Measurements from ENCODE around the gene FAM25A.
"Not testable (repeated sequence)": the region's sequence is repeated elsewhere in the genome, so short reads cannot be mapped to it uniquely, and the experiment has no call there.

Gene FAM25A

DNA sequence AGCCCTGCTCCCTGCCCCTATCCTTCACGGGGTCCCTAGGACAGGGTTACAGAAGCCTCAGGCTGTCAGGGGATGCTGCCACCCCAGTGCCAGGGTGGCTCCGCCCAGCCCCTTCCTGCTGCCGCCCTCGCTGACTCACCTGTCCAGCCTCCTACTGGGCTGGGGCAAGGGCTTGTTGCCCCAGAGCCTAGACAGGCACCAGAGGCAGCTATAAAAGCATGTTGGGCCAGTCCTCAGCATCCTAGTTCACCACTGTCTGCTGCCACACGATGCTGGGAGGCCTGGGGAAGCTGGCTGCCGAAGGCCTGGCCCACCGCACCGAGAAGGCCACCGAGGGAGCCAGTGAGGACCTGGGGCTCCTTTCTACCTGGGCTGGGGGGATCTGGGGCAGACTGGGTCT is at the start of gene FAM25A:
Gene FAM25A, plus strand, starts transcription at position 239 of the 400 bp plus-strand sequence. Its CDS starts 31 bp downstream, at position 270.
- not testable (repeated sequence) for DNase-seq (ENCODE audit: low spot score)

- DNase-seq (ENCODE audit: low spot score), result no peak
Observed at GRCh38 chr10:86970982-86971231, 49.2 kb upstream of the FAM25A start.

DNA sequence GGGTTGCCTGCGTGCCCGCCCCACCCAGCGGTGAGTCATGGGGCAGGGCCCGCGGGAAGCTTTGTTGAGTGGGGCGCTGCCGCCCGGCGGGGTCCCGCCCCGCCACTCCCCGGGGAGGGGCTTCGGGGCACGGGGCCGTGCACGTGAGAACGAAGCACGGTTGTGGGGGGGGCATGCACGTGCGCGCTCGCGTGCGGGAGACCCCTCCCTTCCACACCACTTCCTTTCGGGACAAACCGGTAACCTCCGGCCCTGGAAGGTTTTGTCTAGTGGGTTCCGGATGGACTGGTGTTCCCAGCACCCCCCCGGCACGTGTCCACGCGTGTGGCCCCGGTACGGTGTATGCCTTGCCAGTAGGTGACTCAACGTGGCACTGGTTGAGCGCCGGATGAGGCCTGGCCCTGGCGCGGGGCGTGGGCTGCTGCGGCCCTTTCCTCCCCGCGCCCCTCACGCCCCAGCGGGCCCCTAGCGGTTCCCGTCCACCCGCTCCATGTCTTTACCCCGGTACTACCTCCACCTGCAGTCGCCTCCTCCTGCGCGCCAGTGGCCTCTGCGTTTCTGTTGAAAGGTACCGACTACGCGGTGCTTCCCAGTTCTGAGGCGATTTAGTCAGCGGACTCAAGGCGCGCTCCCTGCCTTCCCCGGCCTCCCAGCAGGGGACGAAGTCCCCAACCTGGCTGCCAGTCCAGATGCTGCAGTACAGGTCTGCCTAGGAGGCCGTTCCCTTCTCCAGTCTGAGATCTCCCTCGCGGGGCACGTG is 48.7 kb upstream of the FAM25A start:
- DNase-seq (ENCODE audit: low spot score), result peak; percentile 93

- no peak for DNase-seq (ENCODE audit: low spot score)
Observed at GRCh38 chr10:86972613-86973380, 47.3 kb upstream of the FAM25A start.

GRCh38 chr10:86974484-86974883 is 45.6 kb upstream of the FAM25A start:
- DNase-seq (ENCODE audit: low spot score), result no peak

DNA sequence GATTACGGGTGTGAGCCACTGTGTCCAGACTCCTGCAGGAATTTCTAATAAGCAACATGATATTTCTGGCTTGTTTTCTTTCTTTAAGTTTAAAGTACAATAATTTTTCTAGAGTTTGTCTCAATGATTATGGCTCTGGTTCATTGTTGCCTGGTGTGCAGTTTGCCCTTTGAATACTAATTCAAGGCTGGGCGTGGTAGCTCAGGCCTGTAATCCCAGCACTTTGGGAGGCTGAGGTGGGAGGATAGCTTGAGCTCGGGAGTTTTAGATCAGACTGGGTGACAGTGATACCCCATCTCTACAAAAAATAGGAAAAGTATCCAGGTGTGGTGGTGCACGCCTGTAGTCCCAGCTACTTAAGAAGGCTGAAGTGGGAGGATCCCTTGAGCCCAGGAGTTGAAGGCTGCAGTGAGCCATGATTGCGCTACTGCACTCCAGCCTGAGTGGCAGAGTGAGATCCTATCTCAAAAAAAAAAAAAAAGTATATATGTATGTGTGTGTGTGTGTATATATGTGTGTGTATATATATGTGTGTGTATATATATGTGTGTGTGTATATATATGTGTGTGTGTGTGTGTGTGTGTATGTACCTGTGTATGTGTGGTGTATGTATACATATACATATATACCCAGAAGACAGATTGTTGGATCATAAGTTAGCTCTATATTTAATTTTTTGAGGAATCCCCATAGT is 43.6 kb upstream of the FAM25A start:
- no peak for DNase-seq (ENCODE audit: low spot score)

DNA sequence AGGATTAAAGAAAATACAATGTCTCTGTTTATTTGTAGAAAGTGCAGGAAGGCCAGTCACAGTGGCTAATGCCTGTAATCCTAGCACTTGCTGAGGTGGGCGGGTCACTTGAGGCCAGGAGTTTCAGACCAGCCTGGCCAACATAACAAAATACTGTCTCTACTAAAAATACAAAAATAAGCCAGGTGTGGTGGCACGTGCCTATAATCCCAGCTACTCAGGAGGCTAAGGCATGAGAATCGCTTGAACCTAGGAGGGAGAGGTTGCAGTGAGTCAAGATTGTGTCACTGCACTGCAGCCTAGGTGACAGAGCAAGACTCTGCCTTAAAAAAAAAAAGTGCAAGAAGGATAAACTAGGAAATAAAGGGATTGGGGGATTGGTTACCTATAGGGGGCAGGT is 41.6 kb upstream of the FAM25A start:
- DNase-seq (ENCODE audit: low spot score), result not testable (repeated sequence)

GRCh38 chr10:86979296-86979818 is 40.7 kb upstream of the FAM25A start:
- DNase-seq (ENCODE audit: low spot score), result no peak

DNA sequence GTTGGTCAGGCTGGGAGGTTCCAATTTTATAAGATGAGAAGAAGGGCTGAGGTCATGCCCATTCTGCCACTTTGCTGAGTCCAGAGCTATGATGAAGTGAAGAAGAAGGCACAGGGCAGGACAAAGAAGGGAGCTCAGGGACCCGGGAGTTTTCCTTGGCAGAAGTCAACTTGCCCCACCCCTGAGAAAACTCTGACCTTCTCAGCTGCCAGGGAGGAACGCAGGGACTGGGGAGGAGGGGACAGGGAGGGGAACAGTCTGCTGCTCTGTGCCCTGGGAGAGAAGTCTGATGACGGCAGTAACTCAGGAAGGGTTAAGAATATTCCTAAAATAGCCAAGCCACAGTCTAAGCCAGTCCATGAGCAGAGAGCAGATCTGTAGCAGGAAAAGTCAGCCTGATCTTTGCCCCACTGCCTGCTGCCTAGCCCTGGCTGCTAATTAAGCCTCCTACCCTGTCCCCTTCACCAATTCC is 40.1 kb upstream of the FAM25A start:
- peak; percentile 50 for DNase-seq (ENCODE audit: low spot score)

- DNase-seq (ENCODE audit: low spot score), result not testable (repeated sequence)
Observed at GRCh38 chr10:86981020-86981419, 39.1 kb upstream of the FAM25A start.

GRCh38 chr10:86981716-86982115 is 38.4 kb upstream of the FAM25A start:
- no peak for DNase-seq (ENCODE audit: low spot score)

DNA sequence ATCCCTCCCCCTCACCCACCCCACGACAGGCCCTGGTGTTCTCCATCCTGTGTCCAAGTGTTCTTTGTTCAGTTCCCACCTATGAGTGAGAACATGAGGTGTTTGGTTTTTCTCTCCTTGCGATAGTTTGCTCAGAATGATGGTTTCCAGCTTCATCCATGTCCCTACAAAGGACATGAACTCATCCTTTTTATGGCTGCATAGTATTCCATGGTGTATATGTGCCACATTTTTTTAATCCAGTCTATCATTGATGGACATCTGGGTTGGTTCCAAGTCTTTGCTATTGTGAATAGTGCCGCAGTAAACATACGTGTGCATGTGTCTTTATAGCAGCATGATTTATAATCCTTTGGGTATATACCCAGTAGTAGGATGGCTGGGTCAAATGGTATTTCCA is 35.6 kb upstream of the FAM25A start:
- not testable (repeated sequence) for DNase-seq (ENCODE audit: low spot score)

- no peak for DNase-seq (ENCODE audit: low spot score)
Observed at GRCh38 chr10:86988520-86988919, 31.6 kb upstream of the FAM25A start.

DNA sequence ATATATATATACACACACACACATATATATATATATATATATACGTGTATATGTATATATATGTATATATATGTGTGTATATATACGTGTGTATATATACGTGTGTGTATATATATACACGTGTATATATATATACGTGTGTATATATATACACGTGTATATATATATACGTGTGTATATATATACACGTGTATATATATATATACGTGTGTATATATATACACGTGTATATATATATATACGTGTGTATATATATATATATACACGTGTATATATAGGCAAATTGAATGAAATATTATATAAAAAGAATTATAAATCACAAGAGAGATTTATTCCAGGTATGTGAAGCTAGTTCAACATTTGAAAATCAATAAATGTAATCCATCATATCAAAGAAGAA is 28.7 kb upstream of the FAM25A start:
- DNase-seq (ENCODE audit: low spot score), result not testable (repeated sequence)

GRCh38 chr10:86992456-86992855 is 27.6 kb upstream of the FAM25A start:
- no peak for DNase-seq (ENCODE audit: low spot score)

GRCh38 chr10:86992929-86993328 is 27.2 kb upstream of the FAM25A start:
- DNase-seq (ENCODE audit: low spot score), result no peak

- DNase-seq (ENCODE audit: low spot score), result not testable (repeated sequence)
Observed at GRCh38 chr10:86999802-87000403, 20.2 kb upstream of the FAM25A start.

DNA sequence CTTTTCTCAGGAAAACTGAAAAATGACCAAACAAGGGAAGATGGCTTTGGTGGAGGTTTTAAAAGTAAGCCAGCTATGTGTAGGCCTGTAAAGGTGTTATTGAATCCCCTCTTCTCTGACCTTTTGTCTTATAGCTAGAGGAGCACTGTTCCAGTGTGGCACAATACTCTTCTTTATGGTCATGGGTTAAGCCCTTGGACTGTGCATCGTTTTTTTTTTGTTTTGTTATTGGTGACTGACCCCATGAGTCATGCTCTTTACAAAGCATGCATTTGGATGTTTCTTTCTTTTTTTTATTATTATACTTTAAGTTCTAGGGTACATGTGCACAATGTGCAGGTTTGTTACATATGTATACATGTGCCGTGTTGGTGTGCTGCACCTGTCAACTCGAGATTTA is 19.6 kb upstream of the FAM25A start:
- no peak for DNase-seq (ENCODE audit: low spot score)

DNA sequence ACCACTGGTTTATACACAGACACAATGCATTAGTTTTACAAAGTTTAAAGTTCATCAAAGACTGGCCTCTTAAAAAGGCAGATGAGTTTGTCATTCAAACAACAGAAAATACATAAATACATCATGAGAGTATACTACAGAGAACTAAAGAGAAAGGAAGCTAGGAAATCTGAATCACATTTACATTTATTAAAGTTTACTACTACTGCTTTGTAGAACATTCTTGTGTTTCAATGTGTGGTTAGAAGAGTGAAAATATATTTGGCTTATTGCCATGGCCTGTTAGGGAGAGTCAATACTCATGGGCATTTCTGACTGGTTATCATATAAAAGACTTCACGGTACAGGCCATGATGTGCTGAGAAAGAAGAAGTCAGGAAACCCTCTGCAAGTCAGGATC is 13.0 kb upstream of the FAM25A start:
- not testable (repeated sequence) for DNase-seq (ENCODE audit: low spot score)

- not testable (repeated sequence) for DNase-seq (ENCODE audit: low spot score)
Observed at GRCh38 chr10:87007674-87008073, 12.4 kb upstream of the FAM25A start.

DNA sequence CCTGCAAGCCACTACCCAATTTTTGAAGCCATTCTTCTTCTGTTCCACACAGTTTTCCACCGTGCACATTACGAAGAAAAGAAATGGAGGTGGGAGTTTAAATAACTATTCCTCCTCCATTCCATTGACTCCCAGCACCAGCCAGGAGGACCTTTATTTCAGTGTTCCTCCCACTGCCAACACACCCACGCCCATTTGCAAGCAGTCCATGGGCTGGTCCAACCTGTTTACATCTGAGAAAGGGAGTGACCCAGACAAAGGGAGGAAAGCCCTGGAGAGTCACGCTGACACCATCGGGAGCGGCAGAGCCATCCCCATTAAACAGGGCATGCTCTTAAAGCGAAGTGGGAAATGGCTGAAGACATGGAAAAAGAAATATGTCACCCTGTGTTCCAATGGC is 11.8 kb upstream of the FAM25A start:
- DNase-seq (ENCODE audit: low spot score), result not testable (repeated sequence)

DNA sequence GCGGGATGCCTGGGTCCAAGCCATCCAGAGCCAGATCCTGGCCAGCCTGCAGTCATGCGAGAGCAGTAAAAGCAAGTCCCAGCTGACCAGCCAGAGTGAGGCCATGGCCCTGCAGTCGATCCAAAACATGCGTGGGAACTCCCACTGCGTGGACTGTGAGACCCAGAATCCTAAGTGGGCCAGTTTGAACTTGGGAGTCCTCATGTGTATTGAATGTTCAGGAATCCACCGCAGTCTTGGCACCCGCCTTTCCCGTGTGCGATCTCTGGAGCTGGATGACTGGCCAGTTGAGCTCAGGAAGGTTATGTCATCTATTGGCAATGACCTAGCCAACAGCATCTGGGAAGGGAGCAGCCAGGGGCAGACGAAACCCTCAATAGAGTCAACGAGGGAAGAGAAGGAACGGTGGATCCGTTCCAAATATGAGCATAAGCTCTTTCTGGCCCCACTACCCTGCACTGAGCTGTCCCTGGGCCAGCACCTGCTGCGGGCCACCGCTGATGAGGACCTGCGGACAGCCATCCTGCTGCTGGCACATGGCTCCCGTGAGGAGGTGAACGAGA is 10.9 kb upstream of the FAM25A start:
- not testable (repeated sequence) for DNase-seq (ENCODE audit: low spot score)

Data from hepatic stellate cell (primary cell).